Caco-2 (cell line): ENCODE measurements around the gene JARID2. TPM values are rescaled to one million over a fixed set of nuclear protein-coding genes. Genes with fewer than 3 reads are reported as not detected.

Source experiments
- BruUV-seq: library from RNA; stranded (reverse); fragments of 400-500 nt; replicated peaks from 2 replicates; lab custom pipeline; 2021; lab: Mats Ljungman, UMichigan
- CTCF ChIA-PET: fragments of 300-600 bp; sonication (Branson Sonifier 250); formaldehyde crosslinking; loops from one replicate; lab custom pipeline; 2022; ENCODE audit warnings: antibody characterized with exemption; lab: Charles Lee
- POLR2A ChIA-PET: fragments of 300-600 bp; sonication (Branson Sonifier 250); formaldehyde crosslinking; loops from one replicate; lab custom pipeline; 2022; ENCODE audit warnings: antibody characterized with exemption; lab: Charles Lee
- DNase-seq, 2 experiments: peaks; one replicate each; pipeline versions ENCODE4 v3.0.0 to v3.0.0-alpha.2; 2020 to 2022
- H3K27me3 ChIP-seq: replicated peaks from 2 replicates; pipeline ENCODE4 v1.6.0; 2011; ENCODE audit warnings: low read length; ENCODE audit not compliant: control insufficient read depth, insufficient read depth
- H3K36me3 ChIP-seq: 2 replicates; pipeline ENCODE4 v1.5.1; 2011; ENCODE audit warnings: low read length; ENCODE audit not compliant: control insufficient read depth, insufficient read depth
- H3K4me1 ChIP-seq: fragments of 250-450 bp; sonication (Bioruptor Pico); 2 replicates; pipeline ENCODE4 v1.5.1; 2020; ENCODE audit warnings: mild to moderate bottlenecking
- H3K4me3 ChIP-seq: 2 replicates; pipeline ENCODE4 v1.5.1; 2011; ENCODE audit warnings: low read depth, mild to moderate bottlenecking, control low read depth, low read length
- H3K9me3 ChIP-seq: fragments of 250-450 bp; sonication (Bioruptor Pico); 2 replicates; pipeline ENCODE4 v1.5.1; 2020; ENCODE audit warnings: mild to moderate bottlenecking, moderate library complexity
- H3K27ac Mint-ChIP-seq: one replicate; pipeline ENCODE4 v1.8.0; 2022; ENCODE audit warnings: mixed read lengths; ENCODE audit not compliant: unreplicated experiment
- H3K27me3 Mint-ChIP-seq: one replicate; pipeline ENCODE4 v1.8.0; 2022; ENCODE audit warnings: mixed read lengths; ENCODE audit not compliant: insufficient read depth, unreplicated experiment
- H3K36me3 Mint-ChIP-seq: one replicate; pipeline ENCODE4 v1.8.0; 2022; ENCODE audit warnings: mild to moderate bottlenecking, mixed read lengths; ENCODE audit not compliant: insufficient read depth, unreplicated experiment
- H3K4me1 Mint-ChIP-seq: one replicate; pipeline ENCODE4 v1.8.0; 2022; ENCODE audit warnings: low read depth, mixed read lengths; ENCODE audit not compliant: unreplicated experiment
- H3K4me3 Mint-ChIP-seq: one replicate; pipeline ENCODE4 v1.8.0; 2022; ENCODE audit warnings: mild to moderate bottlenecking, moderate library complexity, mixed read lengths; ENCODE audit not compliant: unreplicated experiment
- H3K9me3 Mint-ChIP-seq: one replicate; pipeline ENCODE4 v1.8.0; 2022; ENCODE audit warnings: mixed read lengths; ENCODE audit not compliant: unreplicated experiment
- CTCF ChIP-seq, 2 experiments: fragments of 200-600 bp in 1 of 2; IDR thresholded peaks; 1 replicate in 1 of 2; 2 replicates in 1 of 2; pipeline versions ENCODE4 v1.5.1 to v1.8.0; 2011 to 2022; ENCODE audit warnings: antibody characterized with exemption in 1 of 2, control low read depth in 1 of 2, inconsistent platforms in 1 of 2, low read depth in 1 of 2, low read length in 1 of 2, mild to moderate bottlenecking in 1 of 2, moderate library complexity in 1 of 2; ENCODE audit not compliant: insufficient read depth in 1 of 2, severe bottlenecking in 1 of 2, unreplicated experiment in 1 of 2
- intact Hi-C: fragments of 100-400 bp; cut with micrococcal nuclease; formaldehyde crosslinking; loops from one replicate; pipeline ENCODE4 v1.10.0; 2022; ENCODE audit not compliant: unreplicated experiment
- total RNA-seq: library from RNA; stranded (reverse); gene quantifications from 2 replicates; pipeline ENCODE4 v1.2.3, GENCODE V29; 2022

The JARID2 gene
- total RNA-seq, 1 experiment from 2014 or later, result 18.3 TPM

DNA sequence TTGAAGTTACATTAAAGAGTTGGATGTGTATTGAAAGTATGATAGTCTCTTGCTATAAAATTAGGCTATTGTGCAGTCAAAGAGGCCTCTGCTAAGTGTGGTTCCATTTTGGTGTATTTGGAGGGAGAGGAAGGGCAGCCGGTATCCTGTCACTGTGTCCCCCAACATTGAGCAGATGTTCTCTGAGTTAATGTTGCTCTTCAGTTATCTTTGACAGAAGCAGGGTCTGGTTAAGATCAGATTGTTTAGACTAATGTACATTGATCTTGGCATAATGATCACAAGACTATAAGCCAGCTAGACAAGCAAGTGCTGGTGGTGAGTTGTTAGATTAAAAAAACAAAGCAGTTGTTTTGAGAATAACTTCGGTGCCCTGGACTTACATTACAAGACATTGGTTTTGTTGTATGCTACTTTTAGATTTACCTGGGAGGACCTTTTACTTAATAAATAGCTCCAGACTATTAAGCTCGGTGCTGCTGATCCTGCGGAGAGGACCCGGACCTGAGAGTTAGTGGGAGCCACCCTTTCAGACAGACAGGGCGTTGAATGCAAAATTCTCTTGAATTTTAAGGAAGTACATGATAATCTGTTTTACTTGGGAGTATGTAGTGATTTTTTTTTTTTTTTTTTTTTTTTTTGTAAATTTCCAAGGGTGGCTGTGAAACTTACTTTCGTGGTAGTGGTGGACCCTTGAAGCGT is 97.8 kb downstream of the JARID2 start:
- H3K4me3 ChIP-seq, result no peak overlapping the region
- intact Hi-C loops, result no loop called here
- DNase-seq, result no peak
- no peak overlapping the region for H3K4me3 Mint-ChIP-seq
- no peaks in the 10 kb centered on the region for H3K9me3 Mint-ChIP-seq
- H3K4me1 Mint-ChIP-seq, result peaks cover 8% of the 10 kb centered on the region
- peak overlapping the region; percentile 35 for H3K27ac Mint-ChIP-seq
- H3K36me3 ChIP-seq, result no peaks in the 10 kb centered on the region
- no peaks in the 10 kb centered on the region for H3K36me3 Mint-ChIP-seq
- H3K9me3 ChIP-seq, result no peaks in the 10 kb centered on the region
- no TSS peak for BruUV-seq
- no peak for TF ChIP-seq CTCF (IDR thresholded peaks at IDR 0.05; ENCODE audit: insufficient read depth in 1 of 2, low read depth in 1 of 2, low read length in 1 of 2, severe bottlenecking in 1 of 2, unreplicated experiment in 1 of 2)
- no peaks in the 10 kb centered on the region for H3K27me3 Mint-ChIP-seq
- CTCF ChIA-PET, result interaction anchor here (0.6 kb wide), 1 partner anchor 560 kb away, joined by 5 read pairs; no protein-coding TSS in a partner anchor
- POLR2A ChIA-PET, result no interaction called here
- H3K4me1 ChIP-seq, result peaks cover 3% of the 10 kb centered on the region; the same call in 1 of the 2 replicates
- no peaks in the 10 kb centered on the region for H3K27me3 ChIP-seq

DNA sequence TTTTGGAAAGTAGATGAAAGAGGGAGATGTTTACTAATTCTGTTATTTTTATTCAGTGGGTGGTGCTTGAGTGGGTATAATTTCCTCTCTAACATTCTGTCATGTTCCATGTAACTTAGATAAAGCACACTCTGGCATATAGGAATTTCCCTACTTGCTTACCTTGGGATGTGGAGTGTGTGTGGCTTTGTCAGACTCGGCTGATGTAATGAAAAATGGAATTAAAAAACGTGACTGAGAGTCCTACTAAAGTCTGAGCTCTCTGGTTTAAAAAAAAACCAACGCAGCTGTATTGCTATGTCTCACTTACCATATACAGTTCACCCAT is 98.3 kb downstream of the JARID2 start:
- intact Hi-C loops, result no loop called here
- Histone ChIP-seq H3K4me3 (no peak overlapping the region), H3K4me1 (peaks cover 3% of the 10 kb centered on the region; the same call in 1 of the 2 replicates), H3K27me3 (no peaks in the 10 kb centered on the region), H3K36me3 (no peaks in the 10 kb centered on the region), H3K9me3 (no peaks in the 10 kb centered on the region)
- H3K9me3 Mint-ChIP-seq, result no peaks in the 10 kb centered on the region
- no peaks in the 10 kb centered on the region for H3K27me3 Mint-ChIP-seq
- no peak overlapping the region for H3K4me3 Mint-ChIP-seq
- peaks cover 8% of the 10 kb centered on the region for H3K4me1 Mint-ChIP-seq
- POLR2A ChIA-PET, result no interaction called here
- no peak for DNase-seq
- no peak for TF ChIP-seq CTCF (IDR thresholded peaks at IDR 0.05; ENCODE audit: insufficient read depth in 1 of 2, low read depth in 1 of 2, low read length in 1 of 2, severe bottlenecking in 1 of 2, unreplicated experiment in 1 of 2)
- H3K36me3 Mint-ChIP-seq, result no peaks in the 10 kb centered on the region
- BruUV-seq, result no TSS peak
- CTCF ChIA-PET, result interaction anchor here (0.6 kb wide), 1 partner anchor 561 kb away, joined by 5 read pairs; no protein-coding TSS in a partner anchor
- H3K27ac Mint-ChIP-seq, result no peak overlapping the region

GRCh38 chr6:15344831-15345230 is 99.0 kb downstream of the JARID2 start:
- ChIA-PET CTCF (no interaction called here), POLR2A (interaction anchor here (0.7 kb wide), 1 partner anchor 96 kb away, joined by 3 read pairs; no protein-coding TSS in a partner anchor)
- Mint-ChIP-seq H3K36me3 (no peaks in the 10 kb centered on the region), H3K4me1 (peaks cover 8% of the 10 kb centered on the region), H3K9me3 (no peaks in the 10 kb centered on the region), H3K27me3 (no peaks in the 10 kb centered on the region), H3K4me3 (no peak overlapping the region), H3K27ac (no peak overlapping the region)
- DNase-seq, result no peak
- no peak overlapping the region for H3K4me3 ChIP-seq
- intact Hi-C loops, result no loop called here
- H3K9me3 ChIP-seq, result no peaks in the 10 kb centered on the region
- no TSS peak for BruUV-seq
- H3K27me3 ChIP-seq, result no peaks in the 10 kb centered on the region
- peaks cover 3% of the 10 kb centered on the region; the same call in 1 of the 2 replicates for H3K4me1 ChIP-seq
- H3K36me3 ChIP-seq, result no peaks in the 10 kb centered on the region
- TF ChIP-seq CTCF (IDR thresholded peaks at IDR 0.05; ENCODE audit: insufficient read depth in 1 of 2, low read depth in 1 of 2, low read length in 1 of 2, severe bottlenecking in 1 of 2, unreplicated experiment in 1 of 2), result no peak
